HFFc6 (cell line): ENCODE measurements around the gene C9orf85. TPM values are rescaled to one million over a fixed set of nuclear protein-coding genes. Genes with fewer than 3 reads are reported as not detected.

Source experiments
- DNase-seq: peaks from one replicate; pipeline ENCODE4 v3.0.0-alpha.2; 2018
- H3K27ac Mint-ChIP-seq: 2 replicates; pipeline ENCODE4 v1.8.0; 2020; ENCODE audit warnings: mild to moderate bottlenecking, mixed read lengths
- H3K27me3 Mint-ChIP-seq: 2 replicates; pipeline ENCODE4 v1.8.0; 2021; ENCODE audit warnings: mild to moderate bottlenecking, moderate library complexity, mixed read lengths; ENCODE audit not compliant: insufficient read depth
- H3K36me3 Mint-ChIP-seq: 2 replicates; pipeline ENCODE4 v1.8.0; 2021; ENCODE audit warnings: low read depth, mixed read lengths
- H3K4me1 Mint-ChIP-seq: 2 replicates; pipeline ENCODE4 v1.8.0; 2020; ENCODE audit warnings: low read depth, mixed read lengths
- H3K4me3 Mint-ChIP-seq: 2 replicates; pipeline ENCODE4 v1.8.0; 2020; ENCODE audit warnings: mild to moderate bottlenecking, moderate library complexity, mixed read lengths
- H3K9me3 Mint-ChIP-seq: 2 replicates; pipeline ENCODE4 v1.8.0; 2020; ENCODE audit warnings: mild to moderate bottlenecking, mixed read lengths
- total RNA-seq, 6 experiments: library from RNA; stranded (reverse); fragmentation: NEBNext Ultra II Directional; extraction: Animal tissue kit (Norgen Biotek cat#: 25700); gene quantifications; 2 replicates in 1 of 6; 3 replicates in 5 of 6; pipeline ENCODE4 v1.2.3, GENCODE V29; 2021
- TF ChIP-seq, protein P1 (sequence below): fragments of 200-600 bp; sonication (generic); IDR thresholded peaks from 2 replicates; pipeline ENCODE4 v1.5.0; 2021; ENCODE audit warnings: antibody characterized with exemption, mild to moderate bottlenecking

Gene C9orf85
- total RNA-seq, 6 experiments from 2014 or later: 14.1 to 17.9 (median 15.2) TPM

DNA sequence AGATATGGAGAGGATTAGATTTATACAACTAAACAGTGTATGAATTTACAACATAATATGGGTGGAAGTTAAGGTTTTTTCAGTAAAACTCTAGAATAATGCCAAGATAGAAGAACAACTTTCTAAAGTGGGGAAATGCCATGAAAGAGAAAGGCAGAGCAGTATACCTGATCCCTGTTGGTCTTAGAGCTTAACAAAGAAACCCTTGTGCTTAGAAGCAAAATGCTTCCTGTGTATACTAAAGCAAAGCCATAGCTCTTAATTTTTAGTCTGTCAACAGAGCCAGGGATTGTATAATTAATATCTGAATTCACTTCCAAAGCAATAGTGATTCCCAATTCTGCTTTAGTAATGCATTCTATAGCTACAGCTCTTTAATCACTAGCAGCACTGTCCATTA, 14.4 kb downstream of the C9orf85 start:
- no peak overlapping the region for H3K4me3 Mint-ChIP-seq
- H3K9me3 Mint-ChIP-seq: no peaks in the 10 kb centered on the region
- peaks cover 21% of the 10 kb centered on the region for H3K36me3 Mint-ChIP-seq
- no peak overlapping the region for H3K27ac Mint-ChIP-seq
- H3K27me3 Mint-ChIP-seq: no peaks in the 10 kb centered on the region; the same call in 1 of the 2 replicates
- peaks cover 74% of the 10 kb centered on the region for H3K4me1 Mint-ChIP-seq
- no peak for DNase-seq
- TF ChIP-seq, protein P1, sequence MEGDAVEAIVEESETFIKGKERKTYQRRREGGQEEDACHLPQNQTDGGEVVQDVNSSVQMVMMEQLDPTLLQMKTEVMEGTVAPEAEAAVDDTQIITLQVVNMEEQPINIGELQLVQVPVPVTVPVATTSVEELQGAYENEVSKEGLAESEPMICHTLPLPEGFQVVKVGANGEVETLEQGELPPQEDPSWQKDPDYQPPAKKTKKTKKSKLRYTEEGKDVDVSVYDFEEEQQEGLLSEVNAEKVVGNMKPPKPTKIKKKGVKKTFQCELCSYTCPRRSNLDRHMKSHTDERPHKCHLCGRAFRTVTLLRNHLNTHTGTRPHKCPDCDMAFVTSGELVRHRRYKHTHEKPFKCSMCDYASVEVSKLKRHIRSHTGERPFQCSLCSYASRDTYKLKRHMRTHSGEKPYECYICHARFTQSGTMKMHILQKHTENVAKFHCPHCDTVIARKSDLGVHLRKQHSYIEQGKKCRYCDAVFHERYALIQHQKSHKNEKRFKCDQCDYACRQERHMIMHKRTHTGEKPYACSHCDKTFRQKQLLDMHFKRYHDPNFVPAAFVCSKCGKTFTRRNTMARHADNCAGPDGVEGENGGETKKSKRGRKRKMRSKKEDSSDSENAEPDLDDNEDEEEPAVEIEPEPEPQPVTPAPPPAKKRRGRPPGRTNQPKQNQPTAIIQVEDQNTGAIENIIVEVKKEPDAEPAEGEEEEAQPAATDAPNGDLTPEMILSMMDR: no peak

DNA sequence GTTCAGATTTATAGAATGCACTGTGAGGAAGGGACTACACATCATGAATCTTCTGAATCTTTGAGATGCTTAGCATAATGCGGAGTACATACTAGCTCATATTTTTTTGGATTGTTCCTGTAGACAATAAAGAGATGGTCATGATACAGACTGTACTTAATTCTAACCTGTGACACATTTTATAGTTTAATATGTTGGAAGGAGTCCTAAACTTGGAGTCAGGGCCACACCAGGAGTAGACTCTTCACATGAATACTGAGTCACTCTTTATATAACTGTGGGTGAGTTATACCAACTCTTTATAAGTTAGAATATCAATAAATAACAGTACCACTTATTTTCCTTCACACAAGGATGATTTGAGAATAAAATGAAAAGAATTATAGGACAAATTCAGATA, 16.9 kb downstream of the C9orf85 start:
- Mint-ChIP-seq H3K27ac (peak overlapping the region; percentile 80), H3K4me1 (peaks cover 83% of the 10 kb centered on the region), H3K27me3 (no peaks in the 10 kb centered on the region; the same call in 1 of the 2 replicates), H3K36me3 (peaks cover 12% of the 10 kb centered on the region), H3K9me3 (no peaks in the 10 kb centered on the region), H3K4me3 (peak overlapping the region; percentile 33; the same call in 1 of the 2 replicates)
- peak; percentile 38 for DNase-seq
- TF ChIP-seq, protein P1: no peak

DNA sequence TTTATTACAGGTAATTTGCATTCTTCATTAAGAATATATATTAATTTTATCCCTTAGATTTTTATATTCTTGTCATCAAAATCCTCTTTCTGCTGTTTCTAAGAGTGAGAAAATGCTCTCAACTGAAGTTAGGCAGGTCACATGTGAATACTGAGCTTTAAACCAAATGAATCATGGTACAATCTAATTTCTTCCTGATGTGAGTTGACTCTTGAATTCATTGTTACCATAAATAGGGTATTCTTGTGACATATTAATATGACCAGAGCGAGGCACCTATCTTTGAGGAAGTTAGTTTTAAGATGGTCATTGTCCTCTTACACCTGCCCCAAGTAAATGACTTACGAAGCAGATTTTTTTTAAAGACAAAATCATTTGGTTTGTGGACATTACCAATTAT, 17.4 kb downstream of the C9orf85 start:
- peaks cover 8% of the 10 kb centered on the region for H3K36me3 Mint-ChIP-seq
- peak overlapping the region; percentile 80 for H3K27ac Mint-ChIP-seq
- peak overlapping the region; percentile 57 for H3K4me3 Mint-ChIP-seq
- no peaks in the 10 kb centered on the region; the same call in 1 of the 2 replicates for H3K27me3 Mint-ChIP-seq
- peaks cover 80% of the 10 kb centered on the region for H3K4me1 Mint-ChIP-seq
- DNase-seq: peak; percentile 23
- TF ChIP-seq, protein P1: no peak
- no peaks in the 10 kb centered on the region for H3K9me3 Mint-ChIP-seq

DNA sequence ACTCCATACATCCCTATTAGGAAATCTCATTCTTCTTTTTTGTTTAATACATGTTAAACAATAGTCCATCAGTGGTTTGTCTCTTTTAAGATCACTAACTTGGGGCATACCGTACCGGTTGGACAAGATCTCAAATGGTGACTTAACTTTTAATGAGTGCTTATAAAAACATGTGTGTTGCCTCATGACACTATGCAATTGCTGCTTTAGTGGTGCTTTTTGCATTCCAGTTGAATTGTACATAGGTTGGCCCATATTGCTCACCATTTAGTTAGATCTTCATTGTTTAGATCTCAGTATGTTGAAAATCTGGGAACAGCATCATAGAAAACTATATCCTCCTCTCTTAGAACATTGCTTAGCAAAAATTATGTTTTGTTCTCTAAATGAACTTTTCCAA, 17.8 kb downstream of the C9orf85 start:
- Mint-ChIP-seq H3K4me3 (peak overlapping the region; percentile 57), H3K36me3 (peaks cover 8% of the 10 kb centered on the region), H3K27ac (peak overlapping the region; percentile 80), H3K4me1 (peaks cover 75% of the 10 kb centered on the region), H3K9me3 (no peaks in the 10 kb centered on the region), H3K27me3 (no peaks in the 10 kb centered on the region; the same call in 1 of the 2 replicates)
- TF ChIP-seq, protein P1: no peak
- DNase-seq: peak; percentile 79

DNA sequence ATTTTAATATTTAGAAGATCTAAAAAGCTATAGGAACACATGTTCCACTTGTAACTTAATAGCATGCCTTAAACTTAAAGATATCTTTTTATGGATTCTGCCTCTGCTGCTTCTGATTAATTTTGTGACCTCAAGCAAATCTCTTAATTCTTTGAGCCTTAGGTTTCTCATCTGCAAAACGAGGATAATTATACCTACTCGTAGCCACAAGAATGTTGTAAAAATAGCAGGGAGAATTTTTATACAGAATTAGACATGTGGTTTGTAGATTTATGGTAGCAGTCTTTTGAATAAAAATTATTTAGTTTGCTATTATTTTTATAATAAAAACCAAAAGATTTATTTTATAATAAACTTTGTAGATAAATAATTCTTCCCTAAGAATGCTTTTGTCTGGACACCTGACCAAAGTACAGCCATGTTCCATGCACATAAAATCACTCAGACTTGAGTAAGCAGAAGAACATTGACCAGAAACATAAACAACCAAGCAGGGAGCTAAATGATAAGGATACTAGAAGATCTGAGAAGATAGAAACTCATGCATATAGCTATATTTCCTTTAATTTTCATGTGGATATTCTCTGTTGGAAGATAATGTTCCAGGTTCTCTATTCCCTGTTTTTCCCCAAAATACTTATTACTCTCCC, 18.5 kb downstream of the C9orf85 start:
- Mint-ChIP-seq H3K36me3 (peaks cover 8% of the 10 kb centered on the region), H3K27ac (peak overlapping the region; percentile 80), H3K4me1 (peaks cover 72% of the 10 kb centered on the region), H3K27me3 (no peaks in the 10 kb centered on the region; the same call in 1 of the 2 replicates), H3K4me3 (peak overlapping the region; percentile 64), H3K9me3 (no peaks in the 10 kb centered on the region)
- peak; percentile 81 for DNase-seq
- TF ChIP-seq, protein P1: no peak
